ENCODE results near the gene ACVR1C. TPM values are rescaled to one million over a fixed set of nuclear protein-coding genes. Genes with fewer than 3 reads are reported as not detected.

ACVR1C gene
- total RNA-seq, 1 donor from 2014 or later, result 0.23 TPM

- DNase-seq (ENCODE audit: low read depth), result no peak
- no peak overlapping the region for H3K4me3 ChIP-seq (ENCODE audit: low read depth, low read length)
- TF ChIP-seq CTCF (conservative IDR thresholded peaks at IDR 0.05; ENCODE audit: low read depth, low read length), result no peak
These were observed 17.6 kb downstream of the ACVR1C start for GRCh38 chr2:157611110-157611509.

GRCh38 chr2:157606534-157606933, 22.1 kb downstream of the ACVR1C start:
- H3K4me3 ChIP-seq (ENCODE audit: low read depth, low read length), result no peak overlapping the region
- no peak for TF ChIP-seq CTCF (conservative IDR thresholded peaks at IDR 0.05; ENCODE audit: low read depth, low read length)

GRCh38 chr2:157603198-157603597, 25.5 kb downstream of the ACVR1C start:
- no peak for TF ChIP-seq CTCF (conservative IDR thresholded peaks at IDR 0.05; ENCODE audit: low read depth, low read length)
- no peak overlapping the region for H3K4me3 ChIP-seq (ENCODE audit: low read depth, low read length)
- DNase-seq (ENCODE audit: low read depth), result no peak

More at GRCh38 chr2:157606534-157606933, 22.1 kb downstream of the ACVR1C start:
- DNase-seq (ENCODE audit: low read depth), result no peak

GRCh38 chr2:157601807-157602206, 26.9 kb downstream of the ACVR1C start:
- DNase-seq (ENCODE audit: low read depth), result no peak
- no peak for TF ChIP-seq CTCF (conservative IDR thresholded peaks at IDR 0.05; ENCODE audit: low read depth, low read length)
- H3K4me3 ChIP-seq (ENCODE audit: low read depth, low read length), result no peak overlapping the region

GRCh38 chr2:157596992-157597681, 31.5 kb downstream of the ACVR1C start:
- H3K4me3 ChIP-seq (ENCODE audit: low read depth, low read length), result peak overlapping the region; percentile 31
- no peak for DNase-seq (ENCODE audit: low read depth)
- TF ChIP-seq CTCF (conservative IDR thresholded peaks at IDR 0.05; ENCODE audit: low read depth, low read length), result peak; percentile 59

GRCh38 chr2:157593411-157593810, 35.3 kb downstream of the ACVR1C start:
- no peak for TF ChIP-seq CTCF (conservative IDR thresholded peaks at IDR 0.05; ENCODE audit: low read depth, low read length)
- no peak overlapping the region for H3K4me3 ChIP-seq (ENCODE audit: low read depth, low read length)
- no peak for DNase-seq (ENCODE audit: low read depth)

GRCh38 chr2:157592948-157593347, 35.7 kb downstream of the ACVR1C start:
- TF ChIP-seq CTCF (conservative IDR thresholded peaks at IDR 0.05; ENCODE audit: low read depth, low read length), result peak; percentile 44
- DNase-seq (ENCODE audit: low read depth), result no peak
- H3K4me3 ChIP-seq (ENCODE audit: low read depth, low read length), result no peak overlapping the region
